ENCODE measurements around the gene TRABD2B. TPM values are rescaled to one million over a fixed set of nuclear protein-coding genes. Genes with fewer than 3 reads are reported as not detected.

TRABD2B gene
- total and polyA plus RNA-seq, 8 donors, result 1.6 to 3.8 (median 3.0) TPM

DNA sequence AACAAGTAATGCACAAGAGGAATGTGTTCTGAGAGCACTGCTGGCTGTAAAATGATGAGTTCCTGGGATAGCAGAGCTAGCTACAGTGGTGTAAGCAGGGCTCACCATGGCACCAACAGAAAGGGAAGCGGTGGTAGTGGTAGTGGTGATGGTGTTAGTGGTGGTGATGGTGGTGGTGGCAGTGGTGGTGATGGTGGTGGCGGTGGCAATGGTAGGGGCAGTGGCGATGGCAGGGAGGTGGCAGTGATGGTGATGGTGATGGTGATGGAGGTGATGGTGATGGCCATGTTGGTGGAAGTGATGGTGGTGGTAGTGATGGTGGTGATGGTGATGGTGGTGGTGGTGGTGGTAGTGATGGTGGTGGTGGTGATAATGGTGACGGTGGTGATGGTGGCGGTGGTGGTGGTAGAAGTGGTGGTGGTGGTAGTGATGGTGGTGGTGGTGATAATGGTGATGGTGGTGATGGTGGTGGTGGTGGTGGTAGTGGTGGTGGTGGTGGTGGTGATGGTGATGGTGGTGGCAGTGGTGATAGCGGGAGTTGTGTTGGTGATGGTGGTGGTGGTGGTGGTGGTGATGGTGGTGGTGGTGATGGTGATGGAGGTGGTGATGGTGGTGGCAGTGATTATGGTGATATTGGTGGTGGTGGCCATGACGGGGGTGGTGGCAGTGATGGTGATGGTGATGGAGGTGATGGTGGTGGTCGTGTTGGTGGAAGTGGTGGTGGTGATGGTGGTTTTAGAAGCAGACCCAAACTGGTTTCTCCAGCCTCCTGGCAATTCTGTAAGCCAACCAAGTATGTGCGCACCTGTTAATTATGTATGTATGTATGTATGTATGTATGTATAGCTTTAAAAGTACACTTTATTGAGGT is 254.1 kb downstream of the TRABD2B start:
- no peak for DNase-seq
- TF ChIP-seq, protein P1, sequence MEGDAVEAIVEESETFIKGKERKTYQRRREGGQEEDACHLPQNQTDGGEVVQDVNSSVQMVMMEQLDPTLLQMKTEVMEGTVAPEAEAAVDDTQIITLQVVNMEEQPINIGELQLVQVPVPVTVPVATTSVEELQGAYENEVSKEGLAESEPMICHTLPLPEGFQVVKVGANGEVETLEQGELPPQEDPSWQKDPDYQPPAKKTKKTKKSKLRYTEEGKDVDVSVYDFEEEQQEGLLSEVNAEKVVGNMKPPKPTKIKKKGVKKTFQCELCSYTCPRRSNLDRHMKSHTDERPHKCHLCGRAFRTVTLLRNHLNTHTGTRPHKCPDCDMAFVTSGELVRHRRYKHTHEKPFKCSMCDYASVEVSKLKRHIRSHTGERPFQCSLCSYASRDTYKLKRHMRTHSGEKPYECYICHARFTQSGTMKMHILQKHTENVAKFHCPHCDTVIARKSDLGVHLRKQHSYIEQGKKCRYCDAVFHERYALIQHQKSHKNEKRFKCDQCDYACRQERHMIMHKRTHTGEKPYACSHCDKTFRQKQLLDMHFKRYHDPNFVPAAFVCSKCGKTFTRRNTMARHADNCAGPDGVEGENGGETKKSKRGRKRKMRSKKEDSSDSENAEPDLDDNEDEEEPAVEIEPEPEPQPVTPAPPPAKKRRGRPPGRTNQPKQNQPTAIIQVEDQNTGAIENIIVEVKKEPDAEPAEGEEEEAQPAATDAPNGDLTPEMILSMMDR (IDR thresholded peaks at IDR 0.05), result no peak
- no peak for ATAC-seq
- Histone ChIP-seq H3K4me3 (no peak overlapping the region), H3K36me3 (no peaks in the 10 kb centered on the region), H3K4me1 (no peaks in the 10 kb centered on the region), H3K27me3 (no peaks in the 10 kb centered on the region), H3K27ac (no peak overlapping the region), H3K9me3 (no peaks in the 10 kb centered on the region)
- 81 to 85% methylated on average over 9 of the region's 9 CpGs for WGBS, 2 donors
- intact Hi-C loops (cut with DNase I), result loop anchor here in 1 of 3 donors (5.0 kb wide), 1 partner anchor 364 kb away; no protein-coding TSS in a partner anchor
- no peak for FAIRE-seq

DNA sequence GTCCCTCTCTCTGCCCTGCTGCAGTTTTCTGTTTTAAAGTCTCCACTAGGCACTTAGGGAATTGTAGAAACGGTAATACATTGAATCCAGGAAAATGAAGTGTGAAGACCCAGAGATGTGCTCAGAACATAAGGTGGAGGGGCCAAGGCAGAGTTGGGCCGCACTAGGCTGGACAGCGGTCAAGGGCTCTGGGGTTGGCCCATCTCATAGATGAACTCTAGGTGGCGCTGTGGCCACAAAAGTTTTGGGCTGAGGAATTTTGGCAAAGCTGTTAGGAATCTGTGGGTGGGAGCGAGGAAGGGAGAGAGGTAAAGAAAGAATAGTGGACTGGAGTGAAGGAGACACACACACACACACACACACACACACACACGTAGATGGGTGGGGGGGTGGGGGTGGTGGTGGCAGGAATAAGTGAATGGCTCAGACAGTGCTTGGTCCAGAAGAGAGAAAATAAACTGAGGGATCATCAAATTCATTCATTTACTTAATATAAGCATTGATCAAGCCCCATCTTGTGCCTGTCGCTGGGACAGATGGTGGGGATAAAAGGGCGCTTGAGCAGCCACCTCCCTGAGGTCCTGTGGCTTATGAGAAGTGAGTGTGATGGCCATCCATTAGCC is 258.5 kb downstream of the TRABD2B start:
- H3K27ac ChIP-seq, result no peak overlapping the region
- H3K36me3 ChIP-seq, result no peaks in the 10 kb centered on the region
- peak; percentile 76 to 87 (median 77) for ATAC-seq
- FAIRE-seq, result no peak
- TF ChIP-seq, protein P1 (IDR thresholded peaks at IDR 0.05), result peak; percentile 44 to 74 (median 64)
- 15 to 16% methylated on average over 8 of the region's 8 CpGs for WGBS, 2 donors
- H3K4me3 ChIP-seq, result no peak overlapping the region
- DNase-seq, result peak in 4 of 6 donors; percentile 22 to 73 (median 70)
- H3K27me3 ChIP-seq, result no peaks in the 10 kb centered on the region
- intact Hi-C loops (cut with DNase I), result no loop called here
- H3K9me3 ChIP-seq, result no peaks in the 10 kb centered on the region
- H3K4me1 ChIP-seq, result no peaks in the 10 kb centered on the region

DNA sequence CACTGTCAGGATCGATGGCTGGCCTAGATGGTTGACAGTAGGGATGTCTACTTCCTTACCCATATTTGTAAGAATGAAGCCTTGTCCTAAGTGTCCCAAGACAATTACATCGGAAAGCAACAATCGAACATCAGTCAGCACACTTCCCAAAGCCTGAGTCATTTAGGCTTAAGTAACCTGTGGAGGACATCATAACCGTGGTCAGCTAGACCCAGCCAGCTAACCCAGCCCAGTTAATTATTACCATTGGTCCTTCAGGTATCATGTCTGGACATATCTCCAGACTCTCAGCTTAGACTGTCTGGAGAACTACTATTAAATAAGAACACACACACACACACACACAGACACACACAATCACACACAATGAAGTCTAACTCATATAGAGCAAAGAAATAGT is 264.7 kb downstream of the TRABD2B start:
- intact Hi-C loops (cut with DNase I), result no loop called here
- no peak for FAIRE-seq
- H3K4me1 ChIP-seq, result no peaks in the 10 kb centered on the region
- ATAC-seq, result no peak
- no peaks in the 10 kb centered on the region for H3K9me3 ChIP-seq
- H3K27ac ChIP-seq, result no peak overlapping the region
- WGBS, 2 donors, result 65 to 67% methylated on average over 4 of the region's 4 CpGs
- no peaks in the 10 kb centered on the region for H3K27me3 ChIP-seq
- DNase-seq, result no peak
- H3K36me3 ChIP-seq, result no peaks in the 10 kb centered on the region
- TF ChIP-seq, protein P1 (IDR thresholded peaks at IDR 0.05), result no peak
- H3K4me3 ChIP-seq, result no peak overlapping the region

DNA sequence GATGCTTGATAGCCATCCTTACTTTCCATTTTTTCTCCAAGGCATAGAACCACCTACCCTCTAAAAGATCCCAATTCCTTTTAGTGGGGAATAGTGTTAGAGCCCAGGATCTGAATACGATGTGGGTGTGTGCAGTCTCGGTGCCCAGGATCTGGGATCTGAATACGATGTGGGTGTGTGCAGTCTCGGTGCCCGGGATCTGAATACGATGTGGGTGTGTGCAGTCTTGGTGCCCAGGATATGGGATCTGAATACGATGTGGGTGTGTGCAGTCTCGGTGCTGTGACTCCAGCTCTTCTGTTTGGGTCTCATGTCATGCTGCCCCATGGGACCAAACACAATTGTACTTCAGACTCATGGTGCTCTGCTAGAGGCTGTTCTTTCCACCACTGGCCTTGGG is 265.5 kb downstream of the TRABD2B start:
- FAIRE-seq, result no peak
- no peak for ATAC-seq
- Histone ChIP-seq H3K4me3 (no peak overlapping the region), H3K9me3 (no peaks in the 10 kb centered on the region), H3K27ac (no peak overlapping the region), H3K4me1 (no peaks in the 10 kb centered on the region), H3K36me3 (no peaks in the 10 kb centered on the region), H3K27me3 (no peaks in the 10 kb centered on the region)
- TF ChIP-seq, protein P1 (IDR thresholded peaks at IDR 0.05), result no peak
- no peak for DNase-seq
- 80 to 85% methylated on average over 8 of the region's 8 CpGs for WGBS, 2 donors
- intact Hi-C loops (cut with DNase I), result no loop called here
